Measurements from ENCODE around the gene MAGI2. TPM values are rescaled to one million over a fixed set of nuclear protein-coding genes. Genes with fewer than 3 reads are reported as not detected.
"Not testable (repeated sequence)": the region's sequence is repeated elsewhere in the genome, so short reads cannot be mapped to it uniquely, and the experiment has no call there.

The MAGI2 gene
- total and polyA plus RNA-seq, 9 donors: 7.1 to 20.4 (median 18.7) TPM

GRCh38 chr7:78301407-78301806 lies 1152.1 kb downstream of the MAGI2 start:
- intact Hi-C loops (cut with DNase I): no loop called here

GRCh38 chr7:78299088-78299487 lies 1154.4 kb downstream of the MAGI2 start:
- no peak for DNase-seq
- Histone ChIP-seq H3K4me3 (no peak overlapping the region), H3K27me3 (no peaks in the 10 kb centered on the region), H3K36me3 (no peaks in the 10 kb centered on the region), H3K4me1 (ENCODE audit: insufficient read depth) (no peaks in the 10 kb centered on the region), H3K27ac (no peak overlapping the region), H3K9me3 (no peaks in the 10 kb centered on the region)
- TF ChIP-seq EP300 (IDR thresholded peaks at IDR 0.05) (no peak), CTCF (IDR thresholded peaks at IDR 0.05) (no peak), POLR2A (IDR thresholded peaks at IDR 0.05) (no peak)
- intact Hi-C loops (cut with DNase I): no loop called here
- WGBS, 3 donors: 89 to 95% (median 92%) methylated on average over 5 of the region's 5 CpGs

More at GRCh38 chr7:78301407-78301806, 1152.1 kb downstream of the MAGI2 start:
- H3K4me3 ChIP-seq: no peak overlapping the region
- no peaks in the 10 kb centered on the region for H3K4me1 ChIP-seq (ENCODE audit: insufficient read depth)
- H3K36me3 ChIP-seq: no peaks in the 10 kb centered on the region
- DNase-seq: no peak
- H3K27ac ChIP-seq: no peak overlapping the region
- H3K27me3 ChIP-seq: no peaks in the 10 kb centered on the region
- no peaks in the 10 kb centered on the region for H3K9me3 ChIP-seq
- TF ChIP-seq EP300 (IDR thresholded peaks at IDR 0.05): no peak
- no peak for TF ChIP-seq POLR2A (IDR thresholded peaks at IDR 0.05)
- no peak for TF ChIP-seq CTCF (IDR thresholded peaks at IDR 0.05)
- 65 to 74% (median 66%) methylated on average over 3 of the region's 3 CpGs for WGBS, 3 donors

- DNase-seq: no peak
- Histone ChIP-seq H3K4me3 (no peak overlapping the region), H3K4me1 (ENCODE audit: insufficient read depth) (no peaks in the 10 kb centered on the region), H3K36me3 (no peaks in the 10 kb centered on the region), H3K27ac (no peak overlapping the region), H3K27me3 (no peaks in the 10 kb centered on the region), H3K9me3 (no peaks in the 10 kb centered on the region)
- TF ChIP-seq POLR2A (IDR thresholded peaks at IDR 0.05): no peak
- TF ChIP-seq CTCF (IDR thresholded peaks at IDR 0.05): no peak
- intact Hi-C loops (cut with DNase I): no loop called here
- WGBS, 3 donors: 87 to 89% (median 87%) methylated on average over 5 of the region's 5 CpGs
These were observed 1156.7 kb downstream of the MAGI2 start for GRCh38 chr7:78296644-78297371.

GRCh38 chr7:78296046-78296597 lies 1157.3 kb downstream of the MAGI2 start:
- intact Hi-C loops (cut with DNase I): no loop called here
- Histone ChIP-seq H3K27ac (no peak overlapping the region), H3K4me3 (no peak overlapping the region), H3K9me3 (no peaks in the 10 kb centered on the region), H3K4me1 (ENCODE audit: insufficient read depth) (no peaks in the 10 kb centered on the region), H3K36me3 (no peaks in the 10 kb centered on the region), H3K27me3 (no peaks in the 10 kb centered on the region)
- WGBS, 3 donors: 80 to 91% (median 90%) methylated on average over 2 of the region's 2 CpGs
- DNase-seq: no peak
- no peak for TF ChIP-seq EP300 (IDR thresholded peaks at IDR 0.05)

GRCh38 chr7:78289471-78289870 lies 1164.0 kb downstream of the MAGI2 start:
- DNase-seq; H3K9me3 ChIP-seq; H3K4me1 ChIP-seq (ENCODE audit: insufficient read depth); intact Hi-C loops (cut with DNase I); H3K27me3 ChIP-seq; H3K36me3 ChIP-seq; H3K27ac ChIP-seq; H3K4me3 ChIP-seq: not testable (repeated sequence)
- 82 to 92% (median 89%) methylated on average over 3 of the region's 3 CpGs for WGBS, 3 donors

Measured in ovary (tissue), 9 donors.